GM12878 (cell line): Measurements from ENCODE around the gene CD300LG. TPM values are rescaled to one million over a fixed set of nuclear protein-coding genes. Genes with fewer than 3 reads are reported as not detected.

Experiments
- ATAC-seq: fragments of 200-7000 bp; cut with Tn5 transposase; 3 replicates; pipeline ENCODE4 v1.9.1; 2020; ENCODE audit warnings: mild to moderate bottlenecking, moderate library complexity
- BruUV-seq: library from RNA; stranded (reverse); fragments of 400-500 nt; replicated peaks from 2 replicates; lab custom pipeline; 2021; lab: Mats Ljungman, UMichigan
- CTCF ChIA-PET: fragments of 300-600 bp; sonication (Branson Sonifier 250); formaldehyde crosslinking; extraction: SDS; loops from one replicate; lab custom pipeline; 2021; ENCODE audit warnings: inconsistent platforms; lab: Yijun Ruan, JAX
- POLR2A ChIA-PET: fragments of 350-600 bp; formaldehyde crosslinking; extraction: SDS; loops from one replicate; lab custom pipeline; 2021; ENCODE audit warnings: inconsistent platforms; lab: Charles Lee
- RAD21 ChIA-PET: fragments of 300-600 bp; sonication (Branson Sonifier 250); formaldehyde crosslinking; loops from one replicate; lab custom pipeline; 2023; ENCODE audit warnings: antibody characterized with exemption; ENCODE audit not compliant: unreplicated experiment; lab: Charles Lee
- SMC1A ChIA-PET: fragments of 300-600 bp; sonication (Branson Sonifier 250); formaldehyde crosslinking; loops from one replicate; lab custom pipeline; 2023; ENCODE audit not compliant: unreplicated experiment, uncharacterized antibody; lab: Charles Lee
- DNase-seq: peaks from one replicate; pipeline ENCODE4 v3.0.0-alpha.2; 2011; ENCODE audit warnings: low read depth, low spot score
- FAIRE-seq: peaks from 3 replicates; lab custom pipeline; 2011; peaks lifted over from hg19 to GRCh38; lab: Jason Lieb, UNC
- H2AFZ ChIP-seq: 2 replicates; pipeline ENCODE4 v1.6.0; 2011; ENCODE audit warnings: low read depth, low read length, control low read depth; ENCODE audit not compliant: control insufficient read depth
- H3K27ac ChIP-seq: 2 replicates; pipeline ENCODE4 v1.5.1; 2011; ENCODE audit warnings: control low read depth; ENCODE audit not compliant: control insufficient read depth, insufficient read depth
- H3K27me3 ChIP-seq, 2 experiments: replicated peaks in 1 of 2; 2 replicates each; pipeline versions ENCODE4 v1.6.0 to v1.6.1; 2011; ENCODE audit warnings: low read length in 1 of 2; ENCODE audit not compliant: control insufficient read depth in 2 of 2, insufficient read depth in 2 of 2
- H3K36me3 ChIP-seq, 2 experiments: 2 replicates each; pipeline ENCODE4 v1.5.1; 2011; ENCODE audit warnings: low read length in 1 of 2; ENCODE audit not compliant: control insufficient read depth in 2 of 2, insufficient read depth in 2 of 2
- H3K4me1 ChIP-seq: 2 replicates; pipeline ENCODE4 v1.6.1; 2011; ENCODE audit warnings: mild to moderate bottlenecking, low read length, moderate library complexity, mixed read lengths; ENCODE audit not compliant: control insufficient read depth, insufficient read depth
- H3K4me2 ChIP-seq: 2 replicates; pipeline ENCODE4 v1.6.0; 2011; ENCODE audit warnings: control low read depth; ENCODE audit not compliant: control insufficient read depth, insufficient read depth
- H3K4me3 ChIP-seq: fragments of 200-600 bp; sonication (generic); 2 replicates; pipeline ENCODE4 v1.5.1; 2016
- H3K79me2 ChIP-seq: 2 replicates; pipeline ENCODE4 v1.6.0; 2011; ENCODE audit warnings: low read length; ENCODE audit not compliant: control insufficient read depth, insufficient read depth
- H3K9ac ChIP-seq: 2 replicates; pipeline ENCODE4 v1.8.0; 2011; ENCODE audit warnings: low read length, control low read depth, mixed read lengths; ENCODE audit not compliant: control insufficient read depth, insufficient read depth
- H3K9me3 ChIP-seq: replicated peaks from 3 replicates; pipeline ENCODE4 v1.5.1; 2011; ENCODE audit warnings: mild to moderate bottlenecking, low read length; ENCODE audit not compliant: control insufficient read depth, insufficient read depth
- H4K20me1 ChIP-seq: 2 replicates; pipeline ENCODE4 v1.6.0; 2011; ENCODE audit not compliant: control insufficient read depth, insufficient read depth
- CBFB ChIP-seq: IDR thresholded peaks from 2 replicates; pipeline ENCODE4 v1.6.1; 2016; ENCODE audit warnings: antibody characterized with exemption, low read depth
- GATAD2B ChIP-seq: fragments of 450-650 bp; conservative IDR thresholded peaks from 2 replicates; pipeline ENCODE4 v1.6.1; 2017; ENCODE audit warnings: low read depth, mild to moderate bottlenecking, moderate library complexity
- IRF5 ChIP-seq: fragments of 450-650 bp; IDR thresholded peaks from 2 replicates; pipeline ENCODE4 v1.6.1; 2017; ENCODE audit warnings: borderline replicate concordance
- MYB ChIP-seq: fragments of 150-350 bp; IDR thresholded peaks from 2 replicates; pipeline ENCODE4 v1.6.1; 2014; ENCODE audit warnings: mild to moderate bottlenecking, low read depth, low read length, borderline replicate concordance
- NR2C1 ChIP-seq: fragments of 450-650 bp; IDR thresholded peaks from 2 replicates; pipeline ENCODE4 v1.6.1; 2017; ENCODE audit warnings: antibody characterized with exemption, mild to moderate bottlenecking, moderate library complexity
- PRDM15 ChIP-seq: fragments of 450-650 bp; formaldehyde crosslinking; IDR thresholded peaks from 2 replicates; pipeline ENCODE4 v1.4.0; 2020; ENCODE audit warnings: mild to moderate bottlenecking, moderate library complexity
- RAD51 ChIP-seq: fragments of 450-650 bp; IDR thresholded peaks from 2 replicates; pipeline ENCODE4 v1.6.1; 2016; ENCODE audit warnings: moderate library complexity, mild to moderate bottlenecking, inconsistent platforms
- SIX5 ChIP-seq: IDR thresholded peaks from 2 replicates; pipeline ENCODE4 v1.6.1; 2011; ENCODE audit warnings: mild to moderate bottlenecking, low read depth, low read length, moderate library complexity; ENCODE audit not compliant: severe bottlenecking
- SPI1 ChIP-seq: IDR thresholded peaks from 2 replicates; pipeline ENCODE4 v1.6.1; 2011; ENCODE audit warnings: low read depth, mild to moderate bottlenecking, low read length, moderate library complexity, borderline replicate concordance; ENCODE audit not compliant: insufficient read depth
- TAF1 ChIP-seq: IDR thresholded peaks from 2 replicates; pipeline ENCODE4 v1.6.1; 2011; ENCODE audit warnings: mild to moderate bottlenecking, low read depth, low read length, borderline replicate concordance
- ZZZ3 ChIP-seq: IDR thresholded peaks from 2 replicates; pipeline ENCODE4 v1.6.1; 2011; ENCODE audit warnings: low read depth; ENCODE audit not compliant: control insufficient read depth, insufficient read length
- WGBS: methylation state at CpG from one replicate; pipeline ENCODE4 v1.1.6; 2016; ENCODE audit warnings: low lambda C conversion rate; ENCODE audit not compliant: insufficient replicate concordance, insufficient coverage; ENCODE audit errors: missing lambda C conversion rate; 5-methylcytosine and 5-hydroxymethylcytosine counted together
- in situ Hi-C: fragments of 300-500 bp; cut with MboI; formaldehyde crosslinking; loops from 9 replicates; pipeline ENCODE4 v1.14.3; 2018; ENCODE audit warnings: mixed read lengths
- intact Hi-C: fragments of 100-400 bp; cut with micrococcal nuclease; formaldehyde crosslinking; loops from one replicate; pipeline ENCODE4 v1.14.2; 2022; ENCODE audit not compliant: unreplicated experiment
- polyA plus RNA-seq, 11 experiments: library from polyadenylated mRNA; depleted of rRNA in 4 of 11; unstranded in 6 of 11; stranded (reverse) in 5 of 11; fragments of >200 nt; fragmentation: Nextera tagmentation in 4 of 11; fragmentation: Illumina TruSeq in 1 of 11; extraction: Ambion mirVana in 4 of 11; extraction: Trizol in 1 of 11; gene quantifications; 1 replicate in 1 of 11; 2 replicates in 10 of 11; pipeline versions ENCODE4 v1.2.1 to v1.2.3, GENCODE V29; 2011 to 2016; ENCODE audit warnings: inconsistent platforms in 2 of 11, missing spikeins in 2 of 11, low read depth in 1 of 11
- total RNA-seq, 4 experiments: library from RNA; depleted of rRNA in 3 of 4; stranded (reverse); fragments of >200 nt in 3 of 4; fragmentation: Illumina TruSeq in 1 of 4; extraction: Trizol in 1 of 4; gene quantifications; 2 replicates each; pipeline versions ENCODE4 v1.2.1 to v1.2.3, GENCODE V29; 2013 to 2021

Gene CD300LG
- total and polyA plus RNA-seq, 10 of the 15 experiments (the other 5 are each of a cell fraction or from before 2014, with no cell fraction given) = not detected

- no peaks in the 10 kb centered on the region for H4K20me1 ChIP-seq
- TF ChIP-seq TAF1 (no peak), RAD51 (no peak), SPI1 (peak; percentile 55; the same call in 1 of the 2 replicates), IRF5 (no peak)
- BruUV-seq = no TSS peak
- H3K27me3 ChIP-seq = no peaks in the 10 kb centered on the region; a peak in 2 of 4 replicates
- SMC1A ChIA-PET = no interaction called here
- no peak for DNase-seq
- no peak overlapping the region for H3K4me3 ChIP-seq
- H3K9me3 ChIP-seq = no peaks in the 10 kb centered on the region
- no peak overlapping the region for H3K4me2 ChIP-seq
- POLR2A ChIA-PET = no interaction called here
- no peaks in the 10 kb centered on the region for H3K79me2 ChIP-seq
- H3K36me3 ChIP-seq = no peaks in the 10 kb centered on the region
- 15% methylated on average over 9 of the region's 9 CpGs for WGBS
- H3K4me1 ChIP-seq = no peaks in the 10 kb centered on the region
- H3K27ac ChIP-seq = no peak overlapping the region
- intact Hi-C loops (no loop called here), in situ Hi-C loops (no loop called here)
- H2AFZ ChIP-seq = no peak overlapping the region
- no peak overlapping the region for H3K9ac ChIP-seq
- no peak for FAIRE-seq
- RAD21 ChIA-PET = no interaction called here
- ATAC-seq = no peak
- CTCF ChIA-PET = interaction anchor here (1.0 kb wide), 1 partner anchor 16 kb away, joined by 3 read pairs; no protein-coding TSS in a partner anchor
Observed at GRCh38 chr17:43860927-43861622, 14.1 kb downstream of the CD300LG start.

- Histone ChIP-seq H3K27ac (no peak overlapping the region), H3K4me2 (no peak overlapping the region), H2AFZ (no peak overlapping the region), H3K27me3 (no peaks in the 10 kb centered on the region; a peak in 2 of 4 replicates), H3K79me2 (no peaks in the 10 kb centered on the region), H4K20me1 (no peaks in the 10 kb centered on the region), H3K9me3 (no peaks in the 10 kb centered on the region), H3K4me1 (no peaks in the 10 kb centered on the region), H3K9ac (no peak overlapping the region), H3K36me3 (no peaks in the 10 kb centered on the region), H3K4me3 (no peak overlapping the region)
- ChIA-PET RAD21 (no interaction called here), CTCF (interaction anchor here (1.2 kb wide), 1 partner anchor 15 kb away, joined by 3 read pairs; the partner anchor contains the start of gene CD300LG), SMC1A (no interaction called here), POLR2A (no interaction called here)
- DNase-seq (no peak), FAIRE-seq (no peak), ATAC-seq (no peak)
- in situ Hi-C loops (no loop called here), intact Hi-C loops (no loop called here)
- no TSS peak for BruUV-seq
- 52% methylated on average over 9 of the region's 9 CpGs for WGBS
- TF ChIP-seq GATAD2B (no peak), MYB (no peak), SIX5 (no peak), CBFB (no peak), PRDM15 (CRISPR knock-in tag) (no peak), ZZZ3 (no peak), NR2C1 (no peak)
Observed at GRCh38 chr17:43861960-43862359, 15.0 kb downstream of the CD300LG start.
